Measurements from ENCODE around the gene MCUB.
"Not testable (repeated sequence)": the region's sequence is repeated elsewhere in the genome, so short reads cannot be mapped to it uniquely, and the experiment has no call there.

The MCUB gene

GRCh38 chr4:109595123-109595522, 35.1 kb downstream of the MCUB start:
- not testable (repeated sequence) for H2BK5ac ChIP-seq (ENCODE audit: low read length); H3K79me2 ChIP-seq (ENCODE audit: control insufficient read depth, insufficient read depth, low read length); H3K9ac ChIP-seq (ENCODE audit: low read length); H2BK120ac ChIP-seq (ENCODE audit: low read depth, low read length); H3K36me3 ChIP-seq (ENCODE audit: control insufficient read depth, insufficient read depth, low read length); DNase-seq; H3K4ac ChIP-seq (ENCODE audit: low read depth, low read length); H2BK15ac ChIP-seq (replicated peaks; ENCODE audit: low read depth); H3K27ac ChIP-seq (ENCODE audit: low read depth, low read length); H3K4me2 ChIP-seq (ENCODE audit: low read length); H3K18ac ChIP-seq (ENCODE audit: low read length); H3K27me3 ChIP-seq (ENCODE audit: insufficient read depth, low read length, poor library complexity); H3K56ac ChIP-seq (ENCODE audit: low read length); H4K8ac ChIP-seq (ENCODE audit: low read depth, low read length); H3K23ac ChIP-seq (ENCODE audit: low read length); H4K5ac ChIP-seq (ENCODE audit: low read length); H3K79me1 ChIP-seq (ENCODE audit: low read length); H3K4me3 ChIP-seq (ENCODE audit: low read length); H3K4me1 ChIP-seq (ENCODE audit: control insufficient read depth, low read depth, low read length); H2AK5ac ChIP-seq (ENCODE audit: low read length)
- no CpG with 5 or more reads among the region's 3 CpGs for WGBS (ENCODE audit: extremely low coverage, insufficient coverage, low lambda C conversion rate)

- DNase-seq; H2BK5ac ChIP-seq (ENCODE audit: low read length); H3K79me2 ChIP-seq (ENCODE audit: control insufficient read depth, insufficient read depth, low read length); H2BK120ac ChIP-seq (ENCODE audit: low read depth, low read length); H3K4ac ChIP-seq (ENCODE audit: low read depth, low read length); H3K27me3 ChIP-seq (ENCODE audit: insufficient read depth, low read length, poor library complexity); H3K36me3 ChIP-seq (ENCODE audit: control insufficient read depth, insufficient read depth, low read length); H3K27ac ChIP-seq (ENCODE audit: low read depth, low read length); H3K79me1 ChIP-seq (ENCODE audit: low read length); H4K8ac ChIP-seq (ENCODE audit: low read depth, low read length); H3K23ac ChIP-seq (ENCODE audit: low read length); H3K9ac ChIP-seq (ENCODE audit: low read length); H2AK5ac ChIP-seq (ENCODE audit: low read length); H2BK15ac ChIP-seq (replicated peaks; ENCODE audit: low read depth); H3K56ac ChIP-seq (ENCODE audit: low read length); H3K18ac ChIP-seq (ENCODE audit: low read length); H4K5ac ChIP-seq (ENCODE audit: low read length); H3K4me2 ChIP-seq (ENCODE audit: low read length); H3K4me1 ChIP-seq (ENCODE audit: control insufficient read depth, low read depth, low read length); H3K4me3 ChIP-seq (ENCODE audit: low read length): not testable (repeated sequence)
- no CpG with 5 or more reads among the region's 7 CpGs for WGBS (ENCODE audit: extremely low coverage, insufficient coverage, low lambda C conversion rate)
Observed at GRCh38 chr4:109596420-109597085, 36.5 kb downstream of the MCUB start.

- DNase-seq: no peak
- Histone ChIP-seq H3K4me1 (ENCODE audit: control insufficient read depth, low read depth, low read length) (no peaks in the 10 kb centered on the region), H3K23ac (ENCODE audit: low read length) (no peak overlapping the region), H3K79me1 (ENCODE audit: low read length) (no peaks in the 10 kb centered on the region), H4K8ac (ENCODE audit: low read depth, low read length) (no peak overlapping the region), H3K4me2 (ENCODE audit: low read length) (no peak overlapping the region), H4K5ac (ENCODE audit: low read length) (no peak overlapping the region), H3K18ac (ENCODE audit: low read length) (no peak overlapping the region), H3K4me3 (ENCODE audit: low read length) (no peak overlapping the region), H3K9ac (ENCODE audit: low read length) (no peak overlapping the region), H2BK15ac (replicated peaks; ENCODE audit: low read depth) (no peak overlapping the region), H3K4ac (ENCODE audit: low read depth, low read length) (no peak overlapping the region), H2AK5ac (ENCODE audit: low read length) (no peak overlapping the region), H2BK120ac (ENCODE audit: low read depth, low read length) (no peak overlapping the region), H3K79me2 (ENCODE audit: control insufficient read depth, insufficient read depth, low read length) (no peaks in the 10 kb centered on the region), H3K56ac (ENCODE audit: low read length) (no peak overlapping the region), H3K27me3 (ENCODE audit: insufficient read depth, low read length, poor library complexity) (no peaks in the 10 kb centered on the region), H3K27ac (ENCODE audit: low read depth, low read length) (no peak overlapping the region), H2BK5ac (ENCODE audit: low read length) (no peak overlapping the region), H3K36me3 (ENCODE audit: control insufficient read depth, insufficient read depth, low read length) (no peaks in the 10 kb centered on the region)
- WGBS (ENCODE audit: extremely low coverage, insufficient coverage, low lambda C conversion rate): no CpG with 5 or more reads among the region's 6 CpGs
Observed at GRCh38 chr4:109599046-109599652, 39.1 kb downstream of the MCUB start.

- H4K8ac ChIP-seq (ENCODE audit: low read depth, low read length): no peak overlapping the region
- no peak for DNase-seq
Observed at GRCh38 chr4:109600431-109600830, 40.4 kb downstream of the MCUB start.

GRCh38 chr4:109601336-109601735, 41.3 kb downstream of the MCUB start:
- H3K4ac ChIP-seq (ENCODE audit: low read depth, low read length): no peak overlapping the region
- no peak overlapping the region for H3K27ac ChIP-seq (ENCODE audit: low read depth, low read length)
- no peaks in the 10 kb centered on the region for H3K27me3 ChIP-seq (ENCODE audit: insufficient read depth, low read length, poor library complexity)
- H3K4me2 ChIP-seq (ENCODE audit: low read length): no peak overlapping the region
- no peak overlapping the region for H3K9ac ChIP-seq (ENCODE audit: low read length)
- H2AK5ac ChIP-seq (ENCODE audit: low read length): no peak overlapping the region
- H3K56ac ChIP-seq (ENCODE audit: low read length): no peak overlapping the region
- no peak overlapping the region for H3K23ac ChIP-seq (ENCODE audit: low read length)
- no peaks in the 10 kb centered on the region for H3K79me2 ChIP-seq (ENCODE audit: control insufficient read depth, insufficient read depth, low read length)
- H2BK15ac ChIP-seq (replicated peaks; ENCODE audit: low read depth): no peak overlapping the region
- no peak for DNase-seq
- H3K79me1 ChIP-seq (ENCODE audit: low read length): no peaks in the 10 kb centered on the region
- WGBS (ENCODE audit: extremely low coverage, insufficient coverage, low lambda C conversion rate): no CpG with 5 or more reads among the region's 2 CpGs
- H2BK120ac ChIP-seq (ENCODE audit: low read depth, low read length): no peak overlapping the region
- no peaks in the 10 kb centered on the region for H3K36me3 ChIP-seq (ENCODE audit: control insufficient read depth, insufficient read depth, low read length)
- H3K4me1 ChIP-seq (ENCODE audit: control insufficient read depth, low read depth, low read length): no peaks in the 10 kb centered on the region
- H3K4me3 ChIP-seq (ENCODE audit: low read length): no peak overlapping the region
- H4K8ac ChIP-seq (ENCODE audit: low read depth, low read length): no peak overlapping the region
- H3K18ac ChIP-seq (ENCODE audit: low read length): no peak overlapping the region
- no peak overlapping the region for H2BK5ac ChIP-seq (ENCODE audit: low read length)
- H4K5ac ChIP-seq (ENCODE audit: low read length): no peak overlapping the region

More at GRCh38 chr4:109600431-109600830, 40.4 kb downstream of the MCUB start:
- no peak overlapping the region for H3K4me3 ChIP-seq (ENCODE audit: low read length)
- no peak overlapping the region for H3K4ac ChIP-seq (ENCODE audit: low read depth, low read length)
- no peaks in the 10 kb centered on the region for H3K79me1 ChIP-seq (ENCODE audit: low read length)
- no peak overlapping the region for H3K9ac ChIP-seq (ENCODE audit: low read length)
- no peak overlapping the region for H3K23ac ChIP-seq (ENCODE audit: low read length)
- no peaks in the 10 kb centered on the region for H3K36me3 ChIP-seq (ENCODE audit: control insufficient read depth, insufficient read depth, low read length)
- no peaks in the 10 kb centered on the region for H3K79me2 ChIP-seq (ENCODE audit: control insufficient read depth, insufficient read depth, low read length)
- H3K4me1 ChIP-seq (ENCODE audit: control insufficient read depth, low read depth, low read length): no peaks in the 10 kb centered on the region
- no peak overlapping the region for H3K27ac ChIP-seq (ENCODE audit: low read depth, low read length)
- H2BK5ac ChIP-seq (ENCODE audit: low read length): no peak overlapping the region
- no peak overlapping the region for H2BK15ac ChIP-seq (replicated peaks; ENCODE audit: low read depth)
- H2BK120ac ChIP-seq (ENCODE audit: low read depth, low read length): no peak overlapping the region
- no peak overlapping the region for H4K5ac ChIP-seq (ENCODE audit: low read length)
- no peaks in the 10 kb centered on the region for H3K27me3 ChIP-seq (ENCODE audit: insufficient read depth, low read length, poor library complexity)
- H3K18ac ChIP-seq (ENCODE audit: low read length): no peak overlapping the region
- no peak overlapping the region for H2AK5ac ChIP-seq (ENCODE audit: low read length)
- no peak overlapping the region for H3K56ac ChIP-seq (ENCODE audit: low read length)
- no peak overlapping the region for H3K4me2 ChIP-seq (ENCODE audit: low read length)
- no CpG with 5 or more reads among the region's 3 CpGs for WGBS (ENCODE audit: extremely low coverage, insufficient coverage, low lambda C conversion rate)

GRCh38 chr4:109607976-109608375, 47.9 kb downstream of the MCUB start:
- Histone ChIP-seq H3K23ac (ENCODE audit: low read length) (no peak overlapping the region), H4K8ac (ENCODE audit: low read depth, low read length) (no peak overlapping the region), H2AK5ac (ENCODE audit: low read length) (no peak overlapping the region), H3K36me3 (ENCODE audit: control insufficient read depth, insufficient read depth, low read length) (no peaks in the 10 kb centered on the region), H3K27me3 (ENCODE audit: insufficient read depth, low read length, poor library complexity) (no peaks in the 10 kb centered on the region), H2BK5ac (ENCODE audit: low read length) (no peak overlapping the region), H3K79me1 (ENCODE audit: low read length) (no peaks in the 10 kb centered on the region), H2BK120ac (ENCODE audit: low read depth, low read length) (no peak overlapping the region), H2BK15ac (replicated peaks; ENCODE audit: low read depth) (no peak overlapping the region), H3K9ac (ENCODE audit: low read length) (no peak overlapping the region), H3K27ac (ENCODE audit: low read depth, low read length) (no peak overlapping the region), H3K79me2 (ENCODE audit: control insufficient read depth, insufficient read depth, low read length) (no peaks in the 10 kb centered on the region), H4K5ac (ENCODE audit: low read length) (no peak overlapping the region), H3K4ac (ENCODE audit: low read depth, low read length) (no peak overlapping the region), H3K4me2 (ENCODE audit: low read length) (no peak overlapping the region), H3K4me3 (ENCODE audit: low read length) (no peak overlapping the region), H3K18ac (ENCODE audit: low read length) (no peak overlapping the region), H3K4me1 (ENCODE audit: control insufficient read depth, low read depth, low read length) (no peaks in the 10 kb centered on the region), H3K56ac (ENCODE audit: low read length) (no peak overlapping the region)
- DNase-seq: no peak

Data from mesendoderm (in vitro differentiated cells).